Measurements from ENCODE around the gene KCP. TPM values are rescaled to one million over a fixed set of nuclear protein-coding genes. Genes with fewer than 3 reads are reported as not detected.

The KCP gene
- total RNA-seq, 1 experiment from 2014 or later = 1.6 TPM

- no TSS peak for BruUV-seq (replicated peaks)
- Histone ChIP-seq H2AFZ (ENCODE audit: low read depth, low read length, poor library complexity, severe bottlenecking) (no peak overlapping the region), H3K27ac (ENCODE audit: low read depth, low read length) (peak overlapping the region; percentile 67; the same call in 1 of the 2 replicates), H3K36me3 (ENCODE audit: control insufficient read depth in 1 of 2, insufficient read depth in 2 of 2, low read length in 2 of 2) (no peaks in the 10 kb centered on the region), H3K79me2 (ENCODE audit: insufficient read depth, low read length) (no peaks in the 10 kb centered on the region), H3K4me3 (replicated peaks in 1 of 2; ENCODE audit: low read depth in 1 of 2, low read length in 2 of 2) (peak overlapping the region; percentile 68 to 84), H3K27me3 (ENCODE audit: insufficient read depth, low read length) (no peaks in the 10 kb centered on the region), H3K9me2 (ENCODE audit: insufficient read depth) (no peaks in the 10 kb centered on the region), H4K20me1 (ENCODE audit: insufficient read depth) (no peaks in the 10 kb centered on the region), H3K9ac (ENCODE audit: low read length) (peak overlapping the region; percentile 70), H3K4me2 (ENCODE audit: low read length) (peak overlapping the region; percentile 99), H3K4me1 (ENCODE audit: control insufficient read depth in 1 of 2, insufficient read depth in 2 of 2, low read length in 2 of 2) (peaks cover 10 to 22% of the 10 kb centered on the region in 2 experiments; a peak in 3 of 4 replicates), H3K9me3 (ENCODE audit: control insufficient read depth in 1 of 2, insufficient read depth in 1 of 2, low read depth in 1 of 2, low read length in 2 of 2) (no peaks in the 10 kb centered on the region)
- RAD21 ChIA-PET (ENCODE audit: low non-redundant PET in 1 of 2, low total read pairs in 2 of 2, uncharacterized antibody in 2 of 2, unreplicated experiment in 2 of 2) = no interaction called here
- POLR2A ChIA-PET = interaction anchor here (1.4 kb wide), 1 partner anchor 11 kb away, joined by 6 read pairs; no protein-coding TSS in a partner anchor
- intact Hi-C loops (cut with micrococcal nuclease) = no loop called here
- CTCF ChIA-PET = interaction anchor here (1.0 kb wide), 2 partner anchors 10 to 11 kb away, joined by 3 read pairs; no protein-coding TSS in a partner anchor
- TF ChIP-seq, protein P1, sequence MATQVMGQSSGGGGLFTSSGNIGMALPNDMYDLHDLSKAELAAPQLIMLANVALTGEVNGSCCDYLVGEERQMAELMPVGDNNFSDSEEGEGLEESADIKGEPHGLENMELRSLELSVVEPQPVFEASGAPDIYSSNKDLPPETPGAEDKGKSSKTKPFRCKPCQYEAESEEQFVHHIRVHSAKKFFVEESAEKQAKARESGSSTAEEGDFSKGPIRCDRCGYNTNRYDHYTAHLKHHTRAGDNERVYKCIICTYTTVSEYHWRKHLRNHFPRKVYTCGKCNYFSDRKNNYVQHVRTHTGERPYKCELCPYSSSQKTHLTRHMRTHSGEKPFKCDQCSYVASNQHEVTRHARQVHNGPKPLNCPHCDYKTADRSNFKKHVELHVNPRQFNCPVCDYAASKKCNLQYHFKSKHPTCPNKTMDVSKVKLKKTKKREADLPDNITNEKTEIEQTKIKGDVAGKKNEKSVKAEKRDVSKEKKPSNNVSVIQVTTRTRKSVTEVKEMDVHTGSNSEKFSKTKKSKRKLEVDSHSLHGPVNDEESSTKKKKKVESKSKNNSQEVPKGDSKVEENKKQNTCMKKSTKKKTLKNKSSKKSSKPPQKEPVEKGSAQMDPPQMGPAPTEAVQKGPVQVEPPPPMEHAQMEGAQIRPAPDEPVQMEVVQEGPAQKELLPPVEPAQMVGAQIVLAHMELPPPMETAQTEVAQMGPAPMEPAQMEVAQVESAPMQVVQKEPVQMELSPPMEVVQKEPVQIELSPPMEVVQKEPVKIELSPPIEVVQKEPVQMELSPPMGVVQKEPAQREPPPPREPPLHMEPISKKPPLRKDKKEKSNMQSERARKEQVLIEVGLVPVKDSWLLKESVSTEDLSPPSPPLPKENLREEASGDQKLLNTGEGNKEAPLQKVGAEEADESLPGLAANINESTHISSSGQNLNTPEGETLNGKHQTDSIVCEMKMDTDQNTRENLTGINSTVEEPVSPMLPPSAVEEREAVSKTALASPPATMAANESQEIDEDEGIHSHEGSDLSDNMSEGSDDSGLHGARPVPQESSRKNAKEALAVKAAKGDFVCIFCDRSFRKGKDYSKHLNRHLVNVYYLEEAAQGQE (IDR thresholded peaks at IDR 0.05; ENCODE audit: low read depth) = no peak
- TF ChIP-seq FOSL1 (IDR thresholded peaks at IDR 0.05; ENCODE audit: low read depth) (no peak), ZBTB33 (IDR thresholded peaks at IDR 0.05; ENCODE audit: extremely low read depth, insufficient replicate concordance, low read length) (no peak), POLR2A (IDR thresholded peaks at IDR 0.05; ENCODE audit: borderline replicate concordance, extremely low read depth, insufficient read depth, insufficient read length) (no peak), CBX3 (IDR thresholded peaks at IDR 0.05; ENCODE audit: low read depth) (no peak), EZH2 (IDR thresholded peaks at IDR 0.05) (no peak), ZNF274 (IDR thresholded peaks at IDR 0.05; ENCODE audit: low read depth, low read length) (no peak), CTCF (IDR thresholded peaks at IDR 0.05 in 2 of 3, conservative IDR thresholded peaks at IDR 0.05 in 1 of 3; ENCODE audit: borderline replicate concordance in 1 of 3, insufficient read depth in 1 of 3, low read depth in 2 of 3, low read length in 2 of 3) (no peak), SP1 (IDR thresholded peaks at IDR 0.05; ENCODE audit: low read depth) (no peak), EGR1 (IDR thresholded peaks at IDR 0.05; ENCODE audit: low read depth) (no peak), EZH2phosphoT487 (IDR thresholded peaks at IDR 0.05; ENCODE audit: borderline replicate concordance) (no peak), SRF (IDR thresholded peaks at IDR 0.05; ENCODE audit: low read depth) (no peak), CEBPB (IDR thresholded peaks at IDR 0.05; ENCODE audit: low read depth) (no peak), ZFX (IDR thresholded peaks at IDR 0.05) (no peak), JUND (IDR thresholded peaks at IDR 0.05) (no peak), SIN3A (IDR thresholded peaks at IDR 0.05; ENCODE audit: low read depth) (no peak), YY1 (IDR thresholded peaks at IDR 0.05; ENCODE audit: extremely low read depth, insufficient replicate concordance, low read depth, low read length) (no peak), MAX (IDR thresholded peaks at IDR 0.05) (no peak), POLR2AphosphoS5 (IDR thresholded peaks at IDR 0.05; ENCODE audit: low read depth, low read length) (no peak)
- ATAC-seq (no peak), DNase-seq (ENCODE audit: low read depth, low spot score) (no peak)
These were observed 26.8 kb upstream of the KCP start for GRCh38 chr7:128937271-128937646.

Data from HCT116 (cell line).